GM13977 (cell line): ENCODE results near the gene NFYA.

ENCODE experiments used
- DNase-seq: peaks from one replicate; pipeline ENCODE4 v3.0.0; 2012; ENCODE audit warnings: low spot score
- CTCF ChIP-seq: IDR thresholded peaks from 2 replicates; pipeline ENCODE4 v1.5.1; 2012; ENCODE audit warnings: mild to moderate bottlenecking, control low read depth; ENCODE audit not compliant: insufficient read depth; ENCODE audit errors: extremely low read depth, missing control alignments
- in situ Hi-C: fragments of 300-500 bp; cut with MboI; formaldehyde crosslinking; loops from one replicate; pipeline ENCODE4 v1.12.0; 2022; ENCODE audit warnings: low sequenced_read_pairs, low pct_unique_long_range_greater_than_20kb, mixed read lengths, inconsistent platforms; ENCODE audit not compliant: unreplicated experiment

The NFYA gene

GRCh38 chr6:41045664-41046063 is 27.1 kb upstream of the NFYA start:
- in situ Hi-C loops, result no loop called here
- no peak for DNase-seq
- TF ChIP-seq CTCF, result no peak

- TF ChIP-seq CTCF, result no peak
- DNase-seq, result no peak
- in situ Hi-C loops, result no loop called here
Observed at GRCh38 chr6:41046084-41046483, 26.7 kb upstream of the NFYA start.

GRCh38 chr6:41047306-41047705 is 25.5 kb upstream of the NFYA start:
- no peak for TF ChIP-seq CTCF
- DNase-seq, result no peak
- in situ Hi-C loops, result no loop called here

GRCh38 chr6:41047745-41048732 is 24.7 kb upstream of the NFYA start:
- in situ Hi-C loops, result no loop called here
- TF ChIP-seq CTCF, result no peak
- DNase-seq, result no peak

- in situ Hi-C loops, result no loop called here
- TF ChIP-seq CTCF, result no peak
- no peak for DNase-seq
Observed at GRCh38 chr6:41049521-41049920, 23.3 kb upstream of the NFYA start.

GRCh38 chr6:41049955-41050354 is 22.8 kb upstream of the NFYA start:
- in situ Hi-C loops, result no loop called here
- no peak for DNase-seq
- no peak for TF ChIP-seq CTCF
